Astrocyte of the cerebellum (primary cell): ENCODE results near the gene TRMT1L.

Source experiments
- DNase-seq: peaks from one replicate; pipeline ENCODE4 v3.0.0-alpha.2; 2011; ENCODE audit warnings: low read depth
- H3K4me3 ChIP-seq: 2 replicates; pipeline ENCODE4 v1.5.1; 2011; ENCODE audit warnings: mild to moderate bottlenecking, low read depth, low read length, moderate library complexity
- in situ Hi-C: cut with HindIII; loops from 2 replicates; pipeline ENCODE4 v1.10.0; 2017; ENCODE audit warnings: low sequenced_read_pairs
- TF ChIP-seq, protein P1 (sequence below): IDR thresholded peaks from 2 replicates; pipeline ENCODE4 v1.5.1; 2012; ENCODE audit warnings: low read length, low read depth, moderate library complexity, mild to moderate bottlenecking; ENCODE audit errors: missing control alignments

The TRMT1L gene

DNA sequence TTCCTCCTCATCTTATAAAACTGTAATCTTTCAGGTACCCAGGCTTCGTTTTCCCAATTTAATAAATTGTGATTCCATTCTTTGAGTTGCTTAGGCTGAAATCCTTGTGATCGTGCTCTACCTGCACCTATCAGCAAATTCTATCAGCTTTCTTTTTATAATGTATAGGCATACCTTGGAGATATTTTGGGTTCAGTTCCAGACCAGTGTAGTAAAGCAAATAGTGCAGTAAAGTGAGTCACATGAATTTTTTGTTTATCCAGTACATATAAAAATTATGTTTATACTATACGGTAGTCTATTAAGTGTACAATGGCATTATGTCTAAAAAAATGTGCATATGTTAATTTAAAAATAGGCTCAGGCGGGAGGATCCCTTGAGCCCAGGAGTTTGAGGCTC, 5.7 kb upstream of the TRMT1L start:
- no peak for DNase-seq
- TF ChIP-seq, protein P1, sequence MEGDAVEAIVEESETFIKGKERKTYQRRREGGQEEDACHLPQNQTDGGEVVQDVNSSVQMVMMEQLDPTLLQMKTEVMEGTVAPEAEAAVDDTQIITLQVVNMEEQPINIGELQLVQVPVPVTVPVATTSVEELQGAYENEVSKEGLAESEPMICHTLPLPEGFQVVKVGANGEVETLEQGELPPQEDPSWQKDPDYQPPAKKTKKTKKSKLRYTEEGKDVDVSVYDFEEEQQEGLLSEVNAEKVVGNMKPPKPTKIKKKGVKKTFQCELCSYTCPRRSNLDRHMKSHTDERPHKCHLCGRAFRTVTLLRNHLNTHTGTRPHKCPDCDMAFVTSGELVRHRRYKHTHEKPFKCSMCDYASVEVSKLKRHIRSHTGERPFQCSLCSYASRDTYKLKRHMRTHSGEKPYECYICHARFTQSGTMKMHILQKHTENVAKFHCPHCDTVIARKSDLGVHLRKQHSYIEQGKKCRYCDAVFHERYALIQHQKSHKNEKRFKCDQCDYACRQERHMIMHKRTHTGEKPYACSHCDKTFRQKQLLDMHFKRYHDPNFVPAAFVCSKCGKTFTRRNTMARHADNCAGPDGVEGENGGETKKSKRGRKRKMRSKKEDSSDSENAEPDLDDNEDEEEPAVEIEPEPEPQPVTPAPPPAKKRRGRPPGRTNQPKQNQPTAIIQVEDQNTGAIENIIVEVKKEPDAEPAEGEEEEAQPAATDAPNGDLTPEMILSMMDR = no peak
- in situ Hi-C loops = loop anchor here (25.0 kb wide), 1 partner anchor 525 kb away; no protein-coding TSS in a partner anchor
- no peak overlapping the region for H3K4me3 ChIP-seq

DNA sequence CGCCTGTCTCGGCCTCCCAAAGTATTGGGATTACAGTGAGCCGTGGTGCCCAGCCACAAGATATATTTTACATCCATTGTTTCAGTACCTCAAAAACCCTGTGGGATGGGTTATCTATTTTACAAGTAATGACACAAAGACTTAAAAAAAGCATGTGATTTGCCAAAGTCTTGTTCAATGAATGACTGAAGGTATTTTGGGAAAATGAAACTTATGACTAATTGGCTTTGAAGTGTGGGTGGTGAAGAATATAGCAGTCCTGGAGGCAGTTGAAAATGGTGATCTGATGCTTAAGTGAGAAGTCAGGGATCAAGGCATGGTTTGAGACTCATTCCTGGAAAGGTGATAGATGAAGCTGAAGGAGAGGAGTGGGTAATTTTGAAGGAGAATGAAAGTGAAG, 3.2 kb upstream of the TRMT1L start:
- in situ Hi-C loops = loop anchor here (25.0 kb wide), 1 partner anchor 527 kb away; no protein-coding TSS in a partner anchor

DNA sequence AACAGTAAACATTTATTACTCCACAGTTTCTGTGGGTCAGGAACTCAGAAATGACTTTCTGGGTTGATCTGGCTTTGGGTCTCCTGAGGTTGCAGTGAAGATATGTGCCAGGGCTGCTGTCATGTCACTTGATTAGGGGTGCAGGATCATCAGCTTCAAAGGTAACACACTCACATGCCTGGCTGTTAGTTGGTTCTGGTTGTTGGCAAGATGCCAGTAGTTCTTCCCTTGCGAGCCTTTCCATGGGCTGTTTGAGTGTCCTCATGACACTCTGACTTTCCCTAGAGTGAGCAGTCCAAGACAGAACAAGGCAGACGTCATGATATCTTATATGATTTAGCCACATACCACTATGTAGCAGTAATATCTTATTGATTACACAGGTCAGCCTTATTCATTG, 2.0 kb upstream of the TRMT1L start:
- in situ Hi-C loops = loop anchor here (25.0 kb wide), 1 partner anchor 529 kb away; no protein-coding TSS in a partner anchor
- TF ChIP-seq, protein P1 = no peak
- no peak for DNase-seq
- H3K4me3 ChIP-seq = no peak overlapping the region

More for the DNA sequence above, 3.2 kb upstream of the TRMT1L start:
- no peak overlapping the region for H3K4me3 ChIP-seq
- DNase-seq = no peak
- TF ChIP-seq, protein P1 = no peak

DNA sequence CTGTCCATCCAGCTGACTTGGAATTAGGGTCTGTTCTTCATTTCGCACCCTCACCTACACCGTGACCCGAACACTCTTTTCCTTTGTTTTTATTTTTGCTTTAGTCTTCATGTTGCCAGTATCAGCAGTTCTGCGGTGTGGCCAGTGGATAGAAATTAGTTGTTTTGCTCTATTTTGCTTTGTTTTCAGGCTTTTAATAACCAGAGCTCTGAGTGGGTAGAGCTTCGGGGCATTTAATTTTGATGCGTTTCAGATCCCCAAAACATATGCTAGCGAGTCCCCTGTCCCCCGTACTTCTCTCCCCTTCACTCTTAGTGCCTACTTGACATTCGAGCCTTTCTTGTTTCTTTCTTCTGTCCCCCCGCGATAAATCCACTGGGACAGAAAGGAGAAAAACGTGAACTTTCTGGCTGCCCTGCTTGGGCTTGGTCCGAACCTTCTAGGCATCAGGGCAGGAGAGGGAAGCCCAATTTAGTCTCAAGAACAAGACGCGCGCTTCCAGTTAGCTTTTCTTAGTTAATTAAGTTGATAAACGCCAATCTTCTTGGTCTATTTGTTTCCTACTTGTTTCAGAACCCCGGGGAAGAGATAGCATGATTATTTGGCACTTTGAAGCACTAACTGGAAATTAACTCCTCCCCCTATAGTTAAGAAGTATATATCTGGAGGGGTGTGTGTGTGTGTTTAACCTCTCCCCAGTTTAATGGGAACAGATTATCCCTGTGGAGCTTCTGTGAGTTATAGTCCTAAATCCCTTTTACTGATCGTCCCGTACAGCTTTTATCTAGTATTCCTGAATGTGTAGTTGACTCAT, 1.1 kb upstream of the TRMT1L start:
- DNase-seq = no peak
- in situ Hi-C loops = loop anchor here (25.0 kb wide), 1 partner anchor 529 kb away; no protein-coding TSS in a partner anchor
- TF ChIP-seq, protein P1 = no peak
- H3K4me3 ChIP-seq = peak overlapping the region; percentile 85

DNA sequence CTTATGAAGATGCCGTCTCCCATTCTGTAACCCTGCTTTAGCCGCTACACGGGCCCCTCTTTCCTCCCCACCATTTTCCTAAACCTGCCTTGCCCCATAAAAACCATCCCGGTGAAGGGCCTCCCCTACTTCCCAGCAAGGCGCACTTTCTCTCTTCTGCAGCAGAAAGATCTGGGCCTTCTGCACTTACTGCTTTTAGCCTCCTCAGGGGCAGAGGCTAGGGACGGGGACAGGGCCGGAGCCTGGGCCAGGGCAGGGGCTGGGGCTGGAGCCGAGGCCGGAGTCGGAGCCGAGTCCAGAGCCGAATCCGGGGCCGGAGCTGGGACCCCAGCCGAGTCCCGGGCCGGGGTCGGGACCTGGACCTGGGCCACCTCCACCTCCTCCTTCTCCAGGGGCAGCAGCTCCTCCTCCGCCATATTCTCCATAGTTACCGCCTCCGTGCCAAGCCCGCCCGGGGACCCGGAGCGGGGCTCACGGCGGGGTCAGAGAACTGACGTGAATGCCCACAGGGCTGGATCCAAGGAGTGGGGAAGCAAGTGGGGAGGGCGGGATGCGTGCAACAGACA, 382 bp downstream of the TRMT1L start:
- DNase-seq = no peak
- in situ Hi-C loops = loop anchor here (25.0 kb wide), 1 partner anchor 531 kb away; no protein-coding TSS in a partner anchor
- TF ChIP-seq, protein P1 = no peak
- H3K4me3 ChIP-seq = peak overlapping the region; percentile 85

DNA sequence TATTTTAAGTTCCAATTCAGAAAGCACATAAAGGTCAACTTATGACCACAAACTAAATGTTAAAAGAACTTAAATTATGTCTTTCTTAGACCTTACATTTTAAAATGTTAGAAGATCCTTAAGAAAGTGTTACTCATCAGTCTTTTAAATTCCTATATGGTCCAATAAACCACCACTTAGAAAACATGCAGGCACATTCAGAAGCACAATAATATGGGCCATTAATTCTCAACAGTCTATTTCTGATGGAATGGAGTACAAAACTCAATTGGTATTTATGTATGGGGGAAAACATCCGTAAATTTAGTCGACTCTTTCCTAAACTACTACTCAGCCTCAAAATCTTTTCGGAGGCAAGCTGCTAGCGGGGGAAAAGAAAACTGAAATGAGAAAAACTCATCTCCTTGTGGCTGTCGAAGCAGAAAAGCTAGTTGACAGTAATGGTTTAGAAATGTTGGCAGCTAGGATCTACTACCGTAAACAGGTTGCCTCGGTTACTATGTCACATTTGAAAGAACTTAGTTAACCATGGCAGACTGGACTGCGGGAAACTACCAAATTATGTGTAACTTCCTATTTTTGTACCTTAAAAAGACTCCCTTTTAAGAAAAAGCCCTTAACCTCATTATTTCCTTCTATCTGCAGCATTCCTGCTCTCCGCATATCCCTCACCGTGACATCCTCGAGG, 1.0 kb downstream of the TRMT1L start:
- TF ChIP-seq, protein P1 = no peak
- DNase-seq = no peak
- peak overlapping the region; percentile 85 for H3K4me3 ChIP-seq
- in situ Hi-C loops = loop anchor here (25.0 kb wide), 1 partner anchor 532 kb away; no protein-coding TSS in a partner anchor
